Liver (tissue), 9 donors: ENCODE results near the gene WWOX. TPM values are rescaled to one million over a fixed set of nuclear protein-coding genes. Genes with fewer than 3 reads are reported as not detected.
A peak's percentile ranks its signal among the peaks of the same experiment; 100 is the strongest.

ENCODE experiments used
- DNase-seq: peaks from one replicate; pipeline ENCODE4 v3.0.0-alpha.2; 2017; ENCODE audit warnings: low spot score
- H3K27ac ChIP-seq, 2 donors: one replicate each; pipeline ENCODE4 v1.7.0; 2013; ENCODE audit warnings: inconsistent platforms in 2 of 2, low read length in 2 of 2, control low read depth in 1 of 2, low read depth in 1 of 2, mild to moderate bottlenecking in 1 of 2
- H3K27me3 ChIP-seq, 4 donors: one replicate each; pipeline versions ENCODE4 v1.6.1 to v1.7.0; 2013; ENCODE audit warnings: low read length in 3 of 4, inconsistent platforms in 1 of 4, mild to moderate bottlenecking in 1 of 4, moderate library complexity in 1 of 4; ENCODE audit not compliant: control insufficient read depth in 4 of 4, insufficient read depth in 4 of 4
- H3K36me3 ChIP-seq, 4 donors: one replicate each; pipeline versions ENCODE4 v1.6.1 to v1.7.0; 2013; ENCODE audit warnings: low read length in 3 of 4, mild to moderate bottlenecking in 3 of 4, low read depth in 1 of 4, moderate library complexity in 1 of 4; ENCODE audit not compliant: control insufficient read depth in 4 of 4, insufficient read depth in 3 of 4
- H3K4me1 ChIP-seq, 4 donors: one replicate each; pipeline versions ENCODE4 v1.6.1 to v1.7.0; 2013; ENCODE audit warnings: low read length in 3 of 4, mild to moderate bottlenecking in 3 of 4, moderate library complexity in 1 of 4; ENCODE audit not compliant: control insufficient read depth in 4 of 4, insufficient read depth in 4 of 4
- H3K4me3 ChIP-seq, 3 donors: one replicate each; pipeline versions ENCODE4 v1.6.1 to v1.7.0; 2013; ENCODE audit warnings: low read length in 3 of 3, control low read depth in 1 of 3, low read depth in 1 of 3, mild to moderate bottlenecking in 1 of 3
- H3K9ac ChIP-seq, 2 donors: one replicate each; pipeline ENCODE4 v1.7.0; 2013; ENCODE audit warnings: low read length in 2 of 2, mild to moderate bottlenecking in 2 of 2, moderate library complexity in 2 of 2, control low read depth in 1 of 2, low read depth in 1 of 2
- H3K9me3 ChIP-seq, 4 donors: one replicate each; pipeline versions ENCODE4 v1.6.1 to v1.7.0; 2013; ENCODE audit warnings: low read length in 3 of 4; ENCODE audit not compliant: control insufficient read depth in 4 of 4
- EGR1 ChIP-seq, 2 donors: IDR thresholded peaks; 2 replicates each; pipeline ENCODE4 v1.6.1; 2016 to 2018; ENCODE audit warnings: antibody characterized with exemption in 2 of 2, low read depth in 2 of 2
- FOXA1 ChIP-seq: IDR thresholded peaks from 2 replicates; pipeline ENCODE4 v1.6.1; 2016; ENCODE audit warnings: antibody characterized with exemption
- FOXA2 ChIP-seq: IDR thresholded peaks from 2 replicates; pipeline ENCODE4 v1.6.1; 2016; ENCODE audit warnings: antibody characterized with exemption
- GABPA ChIP-seq, 2 donors: IDR thresholded peaks in 1 of 2; conservative IDR thresholded peaks in 1 of 2; 2 replicates each; pipeline ENCODE4 v1.6.1; 2016; ENCODE audit warnings: antibody characterized with exemption in 2 of 2, mild to moderate bottlenecking in 1 of 2, moderate library complexity in 1 of 2
- HNF4A ChIP-seq, 2 donors: conservative IDR thresholded peaks; 2 replicates each; pipeline ENCODE4 v1.6.1; 2016; ENCODE audit warnings: antibody characterized with exemption in 2 of 2, mild to moderate bottlenecking in 2 of 2
- JUND ChIP-seq, 2 donors: IDR thresholded peaks; 2 replicates each; pipeline ENCODE4 v1.6.1; 2016; ENCODE audit warnings: antibody characterized with exemption in 2 of 2
- NR2F2 ChIP-seq: IDR thresholded peaks from 2 replicates; pipeline ENCODE4 v1.6.1; 2016; ENCODE audit warnings: antibody characterized with exemption
- RAD21 ChIP-seq, 2 donors: IDR thresholded peaks; 2 replicates each; pipeline ENCODE4 v1.6.1; 2016; ENCODE audit warnings: antibody characterized with exemption in 2 of 2, mild to moderate bottlenecking in 2 of 2
- REST ChIP-seq: IDR thresholded peaks from 2 replicates; pipeline ENCODE4 v1.6.1; 2016; ENCODE audit warnings: antibody characterized with exemption, mild to moderate bottlenecking
- RXRA ChIP-seq, 2 donors: IDR thresholded peaks; 2 replicates each; pipeline ENCODE4 v1.6.1; 2017 to 2018; ENCODE audit warnings: antibody characterized with exemption in 2 of 2, mild to moderate bottlenecking in 1 of 2
- SP1 ChIP-seq: IDR thresholded peaks from 2 replicates; pipeline ENCODE4 v1.6.1; 2018; ENCODE audit warnings: antibody characterized with exemption, mild to moderate bottlenecking
- TAF1 ChIP-seq: conservative IDR thresholded peaks from 2 replicates; pipeline ENCODE4 v1.6.1; 2016; ENCODE audit warnings: antibody characterized with exemption, mild to moderate bottlenecking
- YY1 ChIP-seq: IDR thresholded peaks from 2 replicates; pipeline ENCODE4 v1.6.1; 2016; ENCODE audit warnings: antibody characterized with exemption, mild to moderate bottlenecking
- WGBS: extraction: QIAGEN DNeasy Blood & Tissue Kit; methylation state at CpG from one replicate; pipeline ENCODE4 v1.1.7; 2013; 5-methylcytosine and 5-hydroxymethylcytosine counted together
- polyA plus RNA-seq, 2 donors: library from polyadenylated mRNA; stranded (reverse) in 1 of 2; unstranded in 1 of 2; fragments of 200-250 nt in 1 of 2; fragments of >200 nt in 1 of 2; fragmentation: Nextera tagmentation in 1 of 2; extraction: Ambion mirVana in 1 of 2; gene quantifications; one replicate each; pipeline versions ENCODE4 v1.2.1 to v1.2.3, GENCODE V29; 2013 to 2015
- total RNA-seq, 2 donors: library from RNA; depleted of rRNA; stranded (reverse); fragments of >200 nt; gene quantifications; one replicate each; pipeline ENCODE4 v1.2.3, GENCODE V29; 2014
- TF ChIP-seq, protein P1 (sequence below): IDR thresholded peaks from 2 replicates; pipeline ENCODE4 v1.6.1; 2016; ENCODE audit warnings: antibody characterized with exemption
- TF ChIP-seq, protein P2 (sequence below): fragments of 150-350 bp; IDR thresholded peaks from 2 replicates; pipeline ENCODE4 v1.5.1; 2017; ENCODE audit warnings: improper control_type of control experiment, low read depth, low read length; ENCODE audit not compliant: missing input control
- TF ChIP-seq, protein P3 (sequence below): IDR thresholded peaks from 2 replicates; pipeline ENCODE4 v1.6.1; 2016; ENCODE audit warnings: antibody characterized with exemption
- donor health status: healthy.
- donor health status: healthy.
- donor health status: healthy.
- donor health status: healthy.
- donor health status: healthy.

WWOX gene
- total and polyA plus RNA-seq, 4 donors, result 9.8 to 46.0 (median 15.3) TPM

- TF ChIP-seq NR2F2, result no peak
- TF ChIP-seq, protein P1, sequence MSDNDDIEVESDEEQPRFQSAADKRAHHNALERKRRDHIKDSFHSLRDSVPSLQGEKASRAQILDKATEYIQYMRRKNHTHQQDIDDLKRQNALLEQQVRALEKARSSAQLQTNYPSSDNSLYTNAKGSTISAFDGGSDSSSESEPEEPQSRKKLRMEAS, result no peak
- no peak for TF ChIP-seq REST
- TF ChIP-seq YY1, result no peak
- no peak for TF ChIP-seq HNF4A (conservative IDR thresholded peaks at IDR 0.05)
- TF ChIP-seq SP1, result no peak
- no peak for TF ChIP-seq TAF1
- TF ChIP-seq JUND (IDR thresholded peaks at IDR 0.05), result no peak
- no peak for TF ChIP-seq FOXA1
- no peak for TF ChIP-seq RAD21 (IDR thresholded peaks at IDR 0.05)
- no peak for TF ChIP-seq GABPA (IDR thresholded peaks at IDR 0.05 in 1 of 2, conservative IDR thresholded peaks at IDR 0.05 in 1 of 2)
- TF ChIP-seq EGR1 (IDR thresholded peaks at IDR 0.05; ENCODE audit: low read depth in 2 of 2), result no peak
- TF ChIP-seq, protein P2, sequence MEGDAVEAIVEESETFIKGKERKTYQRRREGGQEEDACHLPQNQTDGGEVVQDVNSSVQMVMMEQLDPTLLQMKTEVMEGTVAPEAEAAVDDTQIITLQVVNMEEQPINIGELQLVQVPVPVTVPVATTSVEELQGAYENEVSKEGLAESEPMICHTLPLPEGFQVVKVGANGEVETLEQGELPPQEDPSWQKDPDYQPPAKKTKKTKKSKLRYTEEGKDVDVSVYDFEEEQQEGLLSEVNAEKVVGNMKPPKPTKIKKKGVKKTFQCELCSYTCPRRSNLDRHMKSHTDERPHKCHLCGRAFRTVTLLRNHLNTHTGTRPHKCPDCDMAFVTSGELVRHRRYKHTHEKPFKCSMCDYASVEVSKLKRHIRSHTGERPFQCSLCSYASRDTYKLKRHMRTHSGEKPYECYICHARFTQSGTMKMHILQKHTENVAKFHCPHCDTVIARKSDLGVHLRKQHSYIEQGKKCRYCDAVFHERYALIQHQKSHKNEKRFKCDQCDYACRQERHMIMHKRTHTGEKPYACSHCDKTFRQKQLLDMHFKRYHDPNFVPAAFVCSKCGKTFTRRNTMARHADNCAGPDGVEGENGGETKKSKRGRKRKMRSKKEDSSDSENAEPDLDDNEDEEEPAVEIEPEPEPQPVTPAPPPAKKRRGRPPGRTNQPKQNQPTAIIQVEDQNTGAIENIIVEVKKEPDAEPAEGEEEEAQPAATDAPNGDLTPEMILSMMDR, result no peak
- TF ChIP-seq FOXA2, result no peak
- TF ChIP-seq RXRA (IDR thresholded peaks at IDR 0.05), result no peak
- TF ChIP-seq, protein P3, sequence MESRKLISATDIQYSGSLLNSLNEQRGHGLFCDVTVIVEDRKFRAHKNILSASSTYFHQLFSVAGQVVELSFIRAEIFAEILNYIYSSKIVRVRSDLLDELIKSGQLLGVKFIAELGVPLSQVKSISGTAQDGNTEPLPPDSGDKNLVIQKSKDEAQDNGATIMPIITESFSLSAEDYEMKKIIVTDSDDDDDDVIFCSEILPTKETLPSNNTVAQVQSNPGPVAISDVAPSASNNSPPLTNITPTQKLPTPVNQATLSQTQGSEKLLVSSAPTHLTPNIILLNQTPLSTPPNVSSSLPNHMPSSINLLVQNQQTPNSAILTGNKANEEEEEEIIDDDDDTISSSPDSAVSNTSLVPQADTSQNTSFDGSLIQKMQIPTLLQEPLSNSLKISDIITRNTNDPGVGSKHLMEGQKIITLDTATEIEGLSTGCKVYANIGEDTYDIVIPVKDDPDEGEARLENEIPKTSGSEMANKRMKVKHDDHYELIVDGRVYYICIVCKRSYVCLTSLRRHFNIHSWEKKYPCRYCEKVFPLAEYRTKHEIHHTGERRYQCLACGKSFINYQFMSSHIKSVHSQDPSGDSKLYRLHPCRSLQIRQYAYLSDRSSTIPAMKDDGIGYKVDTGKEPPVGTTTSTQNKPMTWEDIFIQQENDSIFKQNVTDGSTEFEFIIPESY, result no peak
- H3K36me3 ChIP-seq, result no peaks in the 10 kb centered on the region
- 93% methylated on average over 9 of the region's 9 CpGs for WGBS
- no peak overlapping the region for H3K9ac ChIP-seq
- H3K27ac ChIP-seq, result no peak overlapping the region
- peaks cover 0 to under 1% (median 0%) of the 10 kb centered on the region in 4 donors for H3K9me3 ChIP-seq
- H3K27me3 ChIP-seq, result no peaks in the 10 kb centered on the region
- DNase-seq, result no peak
- no peak overlapping the region for H3K4me3 ChIP-seq
- H3K4me1 ChIP-seq, result peaks cover 0 to 12% (median 5%) of the 10 kb centered on the region in 4 donors
Observed at GRCh38 chr16:78988361-78988969, 889.0 kb downstream of the WWOX start.

DNA sequence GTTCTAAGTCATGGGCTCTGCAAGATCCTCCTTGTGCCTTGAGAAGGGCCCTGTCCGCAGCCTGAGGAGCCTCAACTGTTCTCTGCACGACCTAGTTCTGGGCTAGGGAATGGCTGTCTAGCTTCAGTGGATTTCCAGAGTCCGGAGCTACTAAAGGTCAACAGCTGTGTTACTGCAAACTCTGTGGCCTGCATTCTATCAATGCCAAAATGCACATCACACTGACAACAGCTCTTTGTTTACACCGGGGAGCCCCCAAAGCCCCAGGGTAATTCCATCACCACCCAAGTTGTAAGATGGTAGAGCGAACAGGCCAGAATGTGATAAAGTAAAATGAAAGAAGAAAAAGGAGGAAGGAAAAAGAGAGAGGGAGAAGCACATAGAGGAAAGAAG is 890.9 kb downstream of the WWOX start:
- no peaks in the 10 kb centered on the region for H3K27me3 ChIP-seq
- WGBS, result 79% methylated on average over 5 of the region's 5 CpGs
- no peak overlapping the region for H3K4me3 ChIP-seq
- no peaks in the 10 kb centered on the region for H3K9me3 ChIP-seq
- no peaks in the 10 kb centered on the region for H3K36me3 ChIP-seq
- TF ChIP-seq YY1 (no peak), NR2F2 (peak; percentile 53)
- H3K27ac ChIP-seq, result no peak overlapping the region
- DNase-seq, result no peak
- no peak overlapping the region for H3K9ac ChIP-seq
- H3K4me1 ChIP-seq, result peaks cover 0 to 3% (median under 1%) of the 10 kb centered on the region in 4 donors
